GM21381 (cell line): Measurements from ENCODE around the gene ITGA4.

Experiments
- ATAC-seq: cut with Tn5 transposase; IDR thresholded peaks from one replicate; pipeline ENCODE4 v1.9.1; 2021; ENCODE audit warnings: mild to moderate bottlenecking, moderate library complexity; ENCODE audit not compliant: unreplicated experiment

ITGA4 gene

GRCh38 chr2:181499231-181499630 is 42.0 kb downstream of the ITGA4 start:
- no peak for ATAC-seq

- ATAC-seq, result no peak
Measured at GRCh38 chr2:181500201-181500600, 43.0 kb downstream of the ITGA4 start.

- no peak for ATAC-seq
Measured at GRCh38 chr2:181515719-181516118, 58.5 kb downstream of the ITGA4 start.

GRCh38 chr2:181516992-181517391 is 59.8 kb downstream of the ITGA4 start:
- ATAC-seq, result no peak

GRCh38 chr2:181517685-181518301 is 60.6 kb downstream of the ITGA4 start:
- ATAC-seq, result no peak

- no peak for ATAC-seq
Measured at GRCh38 chr2:181520253-181520652, 63.1 kb downstream of the ITGA4 start.

GRCh38 chr2:181523756-181524155 is 66.6 kb downstream of the ITGA4 start:
- ATAC-seq, result no peak

GRCh38 chr2:181526014-181526413 is 68.8 kb downstream of the ITGA4 start:
- ATAC-seq, result no peak

- no peak for ATAC-seq
Measured at GRCh38 chr2:181527058-181527457, 69.9 kb downstream of the ITGA4 start.

GRCh38 chr2:181528441-181528840 is 71.3 kb downstream of the ITGA4 start:
- ATAC-seq, result no peak

- no peak for ATAC-seq
Measured at GRCh38 chr2:181536730-181537129, 79.5 kb downstream of the ITGA4 start.

GRCh38 chr2:181540421-181540820 is 83.2 kb downstream of the ITGA4 start:
- no peak for ATAC-seq

- no peak for ATAC-seq
Measured at GRCh38 chr2:181542170-181542569, 85.0 kb downstream of the ITGA4 start.

- ATAC-seq, result no peak
Measured at GRCh38 chr2:181546086-181546485, 88.9 kb downstream of the ITGA4 start.

- no peak for ATAC-seq
Measured at GRCh38 chr2:181552808-181553207, 95.6 kb downstream of the ITGA4 start.

GRCh38 chr2:181553244-181553643 is 96.1 kb downstream of the ITGA4 start:
- ATAC-seq, result no peak

- no peak for ATAC-seq
Measured at GRCh38 chr2:181554061-181554830, 97.1 kb downstream of the ITGA4 start.

GRCh38 chr2:181558371-181558770 is 101.2 kb downstream of the ITGA4 start:
- no peak for ATAC-seq

GRCh38 chr2:181563101-181563692 is 106.0 kb downstream of the ITGA4 start:
- ATAC-seq, result no peak

- ATAC-seq, result no peak
Measured at GRCh38 chr2:181566334-181567032, 109.3 kb downstream of the ITGA4 start.

- ATAC-seq, result no peak
Measured at GRCh38 chr2:181570059-181570458, 112.9 kb downstream of the ITGA4 start.
